Brain microvascular endothelial cell (primary cell): ENCODE measurements around the gene SPRR1A.

Experiments used
- DNase-seq: peaks from one replicate; pipeline ENCODE4 v3.0.0-alpha.2; 2020
- H3K27ac ChIP-seq: fragments of 250-450 bp; sonication (Bioruptor Pico); 2 replicates; pipeline ENCODE4 v1.5.1; 2020; ENCODE audit warnings: mild to moderate bottlenecking, moderate library complexity
- H3K27me3 ChIP-seq: fragments of 250-450 bp; sonication (Bioruptor Pico); replicated peaks from 2 replicates; pipeline ENCODE4 v1.5.1; 2020; ENCODE audit warnings: mild to moderate bottlenecking
- H3K36me3 ChIP-seq: fragments of 250-450 bp; sonication (Bioruptor Pico); replicated peaks from 2 replicates; pipeline ENCODE4 v1.5.1; 2020; ENCODE audit warnings: mild to moderate bottlenecking
- H3K4me3 ChIP-seq: 2 replicates; pipeline ENCODE4 v1.5.1; 2011; ENCODE audit warnings: low read depth, mild to moderate bottlenecking, control low read depth, low read length, moderate library complexity
- in situ Hi-C: cut with HindIII; loops from 2 replicates; pipeline ENCODE4 v1.10.0; 2017; ENCODE audit warnings: low sequenced_read_pairs, low pct_ligation_motif_present
- TF ChIP-seq, protein P1 (sequence below): IDR thresholded peaks from 2 replicates; pipeline ENCODE4 v1.5.1; 2011; ENCODE audit warnings: low read depth, mild to moderate bottlenecking, moderate library complexity, low read length, control low read depth, inconsistent platforms; ENCODE audit errors: missing control alignments

SPRR1A gene

DNA sequence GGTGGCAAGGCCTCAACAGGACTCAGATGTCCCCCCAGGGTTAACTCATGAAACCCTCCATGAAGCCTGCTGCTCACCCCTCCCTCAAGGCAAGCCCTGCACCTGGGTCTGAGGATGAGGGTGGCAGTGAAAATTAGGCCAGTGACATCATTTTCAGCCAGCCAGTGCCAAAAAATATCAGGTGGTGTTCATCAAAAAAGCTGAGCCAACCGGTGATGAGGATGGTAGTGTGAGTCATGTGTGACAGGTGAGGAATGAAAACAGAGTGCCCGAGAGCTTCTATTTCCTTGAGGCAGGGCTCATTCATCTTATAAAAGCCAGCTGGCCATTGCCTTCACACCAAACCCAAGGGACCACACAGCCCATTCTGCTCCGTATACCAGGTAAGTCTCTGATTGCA lies at the start of gene SPRR1A:
SPRR1A (plus strand) TSS at position 339 of the 400 bp plus-strand sequence. CDS start 1,150 bp downstream, outside the sequence.
- in situ Hi-C loops, result no loop called here
- no peak for DNase-seq
- H3K4me3 ChIP-seq, result no peak within 1 kb of the TSS
- TF ChIP-seq, protein P1, sequence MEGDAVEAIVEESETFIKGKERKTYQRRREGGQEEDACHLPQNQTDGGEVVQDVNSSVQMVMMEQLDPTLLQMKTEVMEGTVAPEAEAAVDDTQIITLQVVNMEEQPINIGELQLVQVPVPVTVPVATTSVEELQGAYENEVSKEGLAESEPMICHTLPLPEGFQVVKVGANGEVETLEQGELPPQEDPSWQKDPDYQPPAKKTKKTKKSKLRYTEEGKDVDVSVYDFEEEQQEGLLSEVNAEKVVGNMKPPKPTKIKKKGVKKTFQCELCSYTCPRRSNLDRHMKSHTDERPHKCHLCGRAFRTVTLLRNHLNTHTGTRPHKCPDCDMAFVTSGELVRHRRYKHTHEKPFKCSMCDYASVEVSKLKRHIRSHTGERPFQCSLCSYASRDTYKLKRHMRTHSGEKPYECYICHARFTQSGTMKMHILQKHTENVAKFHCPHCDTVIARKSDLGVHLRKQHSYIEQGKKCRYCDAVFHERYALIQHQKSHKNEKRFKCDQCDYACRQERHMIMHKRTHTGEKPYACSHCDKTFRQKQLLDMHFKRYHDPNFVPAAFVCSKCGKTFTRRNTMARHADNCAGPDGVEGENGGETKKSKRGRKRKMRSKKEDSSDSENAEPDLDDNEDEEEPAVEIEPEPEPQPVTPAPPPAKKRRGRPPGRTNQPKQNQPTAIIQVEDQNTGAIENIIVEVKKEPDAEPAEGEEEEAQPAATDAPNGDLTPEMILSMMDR, result no peak
- no peaks in the 10 kb centered on the region for H3K36me3 ChIP-seq
- H3K27ac ChIP-seq, result no peak within 1 kb of the TSS
- H3K27me3 ChIP-seq, result no peaks in the 10 kb centered on the region

GRCh38 chr1:152940614-152941013 lies 43.3 kb upstream of the SPRR1A start:
- TF ChIP-seq, protein P1, result no peak
- DNase-seq, result no peak
- in situ Hi-C loops, result no loop called here
- Histone ChIP-seq H3K4me3 (no peak overlapping the region), H3K27ac (no peak overlapping the region), H3K27me3 (no peaks in the 10 kb centered on the region), H3K36me3 (no peaks in the 10 kb centered on the region)

DNA sequence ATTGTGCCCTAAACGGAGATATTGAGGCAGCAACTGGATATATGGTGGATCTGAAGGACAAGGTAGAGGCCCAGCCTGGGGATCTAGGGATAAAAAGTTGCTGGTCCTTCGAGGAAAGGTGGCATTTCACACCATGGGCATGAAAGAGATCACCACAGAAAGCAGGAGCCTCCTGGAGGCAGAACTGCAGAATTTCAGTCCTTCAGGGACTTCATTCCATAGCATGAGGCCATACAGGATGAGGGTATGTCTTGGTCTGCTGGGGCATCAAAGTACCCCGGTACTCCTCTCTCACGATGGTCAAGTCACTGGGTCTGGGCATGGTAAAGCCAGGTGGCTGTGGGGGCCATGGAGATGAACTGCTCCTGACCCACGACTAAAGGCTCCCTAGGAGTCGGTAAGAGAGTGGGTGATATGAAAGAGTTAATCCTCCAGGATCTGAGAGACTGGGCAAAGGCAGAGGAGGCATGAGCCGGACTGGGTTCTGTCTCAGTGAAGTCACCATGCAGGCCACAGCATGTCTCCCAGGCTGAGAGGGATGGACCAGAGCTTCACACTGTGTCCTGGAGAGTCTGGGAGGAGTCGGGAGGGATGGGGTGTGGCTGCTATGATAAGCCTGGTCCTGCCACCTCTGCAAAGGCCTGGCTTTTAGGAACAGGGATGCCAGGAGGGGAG lies 42.7 kb upstream of the SPRR1A start:
- DNase-seq, result no peak
- no peak overlapping the region for H3K27ac ChIP-seq
- no peaks in the 10 kb centered on the region for H3K27me3 ChIP-seq
- TF ChIP-seq, protein P1, result no peak
- no peaks in the 10 kb centered on the region for H3K36me3 ChIP-seq
- in situ Hi-C loops, result no loop called here
- H3K4me3 ChIP-seq, result no peak overlapping the region

- no peak overlapping the region for H3K4me3 ChIP-seq
- H3K27me3 ChIP-seq, result no peaks in the 10 kb centered on the region
- DNase-seq, result no peak
- H3K27ac ChIP-seq, result no peak overlapping the region
- TF ChIP-seq, protein P1, result no peak
- in situ Hi-C loops, result no loop called here
- no peaks in the 10 kb centered on the region for H3K36me3 ChIP-seq
Observed at GRCh38 chr1:152942161-152942560, 41.7 kb upstream of the SPRR1A start.

DNA sequence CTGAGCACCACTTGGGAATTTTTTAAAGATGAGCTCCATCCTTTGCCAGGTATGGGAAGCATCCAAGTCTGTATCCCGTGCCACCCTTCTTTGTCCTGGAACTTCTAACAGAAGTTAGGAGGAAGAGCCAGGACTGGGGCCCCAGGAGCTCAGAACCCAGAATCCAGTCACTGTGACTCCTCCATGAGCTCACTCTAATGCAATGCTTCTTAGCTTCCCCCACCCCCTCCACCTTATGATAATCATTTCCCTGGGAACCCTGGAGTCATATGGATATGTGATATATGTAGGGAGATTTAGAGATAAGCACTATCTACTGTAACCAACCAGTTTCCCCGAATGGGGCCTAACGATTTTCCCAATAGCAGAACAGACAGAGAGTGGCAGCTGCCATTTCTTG lies 37.6 kb upstream of the SPRR1A start:
- no peaks in the 10 kb centered on the region for H3K27me3 ChIP-seq
- no peak overlapping the region for H3K27ac ChIP-seq
- H3K4me3 ChIP-seq, result no peak overlapping the region
- DNase-seq, result no peak
- TF ChIP-seq, protein P1, result no peak
- in situ Hi-C loops, result no loop called here
- H3K36me3 ChIP-seq, result no peaks in the 10 kb centered on the region
